GM18499 (cell line): ENCODE results near the gene GARIN5B.
"Not testable (repeated sequence)": the region's sequence is repeated elsewhere in the genome, so short reads cannot be mapped to it uniquely, and the experiment has no call there.

Experiments
- ATAC-seq: cut with Tn5 transposase; IDR thresholded peaks from one replicate; pipeline ENCODE4 v1.9.1; 2021; ENCODE audit warnings: moderate number of reproducible peaks; ENCODE audit not compliant: insufficient read depth, unreplicated experiment

The GARIN5B gene

DNA sequence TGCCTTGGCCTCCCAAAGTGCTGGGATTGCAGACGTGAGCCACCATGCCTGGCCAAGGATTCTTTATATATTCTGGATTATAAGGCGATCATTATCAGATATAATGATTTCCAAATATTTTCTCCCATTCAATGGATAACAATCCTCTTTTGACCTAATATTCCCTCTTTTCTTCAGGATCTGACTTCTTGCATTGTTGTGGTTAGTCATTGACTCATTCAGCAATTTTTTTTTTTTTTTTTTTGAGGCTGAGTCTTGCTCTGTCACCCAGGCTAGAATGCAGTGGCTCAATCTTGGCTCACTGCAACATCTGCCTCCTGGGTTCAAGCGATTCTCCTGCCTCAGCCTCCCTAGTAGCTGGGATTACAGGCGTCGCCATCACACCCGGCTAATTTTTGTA is 33.3 kb downstream of the GARIN5B start:
- not testable (repeated sequence) for ATAC-seq

DNA sequence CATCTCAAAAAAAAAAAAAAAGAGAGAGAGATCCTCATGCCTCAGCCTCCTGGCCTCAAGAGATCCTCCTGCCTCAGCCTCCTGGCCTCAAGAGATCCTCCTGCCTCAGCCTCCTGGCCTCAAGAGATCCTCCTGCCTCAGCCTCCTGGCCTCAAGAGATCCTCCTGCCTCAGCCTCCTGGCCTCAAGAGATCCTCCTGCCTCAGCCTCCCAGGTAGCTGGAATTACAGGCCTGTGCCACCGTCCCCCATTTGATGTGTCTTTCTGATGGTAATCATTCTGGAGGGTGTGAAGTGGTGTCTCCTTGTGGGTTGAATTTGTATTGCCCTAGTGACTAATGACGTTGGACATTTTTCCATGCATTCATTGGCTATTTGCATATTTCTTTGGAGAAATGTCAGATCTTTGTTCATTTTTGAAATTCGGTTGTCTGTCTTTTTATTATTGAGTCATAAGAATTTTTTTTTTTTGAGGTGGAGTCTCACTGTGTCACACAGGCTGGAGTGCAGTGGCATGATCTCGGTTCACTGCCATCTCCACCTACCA is 34.2 kb downstream of the GARIN5B start:
- ATAC-seq, result not testable (repeated sequence)

DNA sequence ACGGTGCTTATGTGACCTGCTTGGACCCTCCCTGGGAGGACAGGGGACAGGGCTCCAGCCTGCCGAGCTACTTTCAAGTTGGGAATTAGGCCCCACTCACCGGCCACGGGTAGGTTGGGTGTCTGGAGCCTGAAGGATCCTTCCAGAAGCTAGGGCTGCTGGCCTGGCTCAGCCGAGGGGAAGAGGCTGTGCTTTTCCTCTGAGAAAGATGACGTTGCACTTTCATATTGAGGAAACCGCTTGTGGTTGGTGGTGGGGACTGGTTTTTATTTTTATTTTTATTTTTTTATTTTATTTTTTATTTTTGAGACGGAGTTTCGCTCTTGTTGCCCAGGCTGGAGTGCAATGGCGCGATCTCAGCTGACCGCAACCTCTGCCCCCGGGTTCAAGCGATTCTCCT is 37.9 kb downstream of the GARIN5B start, which contains the start of gene TMEM150B:
TSS of gene TMEM150B (minus strand) at position 170 of the 400 bp plus-strand sequence. CDS start 4,305 bp downstream, outside the sequence.
- no peak for ATAC-seq

DNA sequence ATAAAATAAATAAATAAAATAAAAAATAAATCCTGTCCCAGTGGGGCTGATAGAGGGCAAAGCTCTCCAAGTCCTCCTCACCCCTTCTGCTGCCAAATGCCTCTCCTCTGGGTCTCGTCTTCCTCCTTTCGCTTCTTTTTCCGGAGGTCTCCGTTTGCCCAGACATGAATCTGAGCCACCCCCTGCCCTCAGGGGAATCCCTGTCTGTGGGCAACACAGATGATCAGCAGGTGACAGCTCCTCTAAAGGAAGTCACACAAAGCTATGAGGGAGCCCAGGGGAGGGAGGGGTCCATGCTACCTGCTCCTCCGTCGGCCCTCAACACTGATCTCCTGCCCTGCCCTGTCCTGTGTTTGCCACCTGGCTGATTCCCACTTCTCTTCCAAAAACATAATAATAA is 38.4 kb downstream of the GARIN5B start:
- ATAC-seq, result no peak

DNA sequence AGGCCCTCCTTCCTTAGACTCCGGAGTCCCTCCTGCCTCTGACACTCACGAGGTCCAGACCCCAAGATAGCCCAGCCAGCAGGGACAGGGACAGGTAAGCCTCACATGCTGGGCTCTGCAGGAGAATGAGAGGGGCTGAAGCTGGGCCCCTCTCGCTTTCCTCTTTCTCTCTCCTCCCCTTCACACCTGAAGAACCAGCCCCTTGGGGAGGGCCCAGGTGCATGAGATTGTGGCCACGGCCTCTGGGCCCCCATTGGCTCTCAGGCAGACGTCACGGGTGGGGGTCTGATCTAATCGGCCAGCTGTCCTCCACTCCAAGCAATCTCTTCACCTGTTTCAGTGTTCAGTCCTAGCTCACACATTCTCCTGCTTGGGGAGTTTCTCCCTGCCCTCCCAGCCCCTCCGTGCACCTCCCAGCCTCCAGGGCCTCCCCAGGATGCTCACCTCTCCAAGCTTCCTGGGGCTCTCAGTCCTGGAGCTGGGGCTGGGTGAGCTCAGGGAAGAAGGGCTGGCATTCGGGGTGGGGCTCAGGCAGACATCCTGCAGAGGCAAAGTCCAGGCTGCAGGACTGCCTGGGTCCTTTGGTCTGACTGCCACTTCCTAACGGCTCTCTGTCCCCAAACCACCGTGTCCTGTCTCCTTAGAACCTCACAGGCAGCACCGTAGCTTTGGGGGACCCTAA is 40.7 kb downstream of the GARIN5B start:
- no peak for ATAC-seq

DNA sequence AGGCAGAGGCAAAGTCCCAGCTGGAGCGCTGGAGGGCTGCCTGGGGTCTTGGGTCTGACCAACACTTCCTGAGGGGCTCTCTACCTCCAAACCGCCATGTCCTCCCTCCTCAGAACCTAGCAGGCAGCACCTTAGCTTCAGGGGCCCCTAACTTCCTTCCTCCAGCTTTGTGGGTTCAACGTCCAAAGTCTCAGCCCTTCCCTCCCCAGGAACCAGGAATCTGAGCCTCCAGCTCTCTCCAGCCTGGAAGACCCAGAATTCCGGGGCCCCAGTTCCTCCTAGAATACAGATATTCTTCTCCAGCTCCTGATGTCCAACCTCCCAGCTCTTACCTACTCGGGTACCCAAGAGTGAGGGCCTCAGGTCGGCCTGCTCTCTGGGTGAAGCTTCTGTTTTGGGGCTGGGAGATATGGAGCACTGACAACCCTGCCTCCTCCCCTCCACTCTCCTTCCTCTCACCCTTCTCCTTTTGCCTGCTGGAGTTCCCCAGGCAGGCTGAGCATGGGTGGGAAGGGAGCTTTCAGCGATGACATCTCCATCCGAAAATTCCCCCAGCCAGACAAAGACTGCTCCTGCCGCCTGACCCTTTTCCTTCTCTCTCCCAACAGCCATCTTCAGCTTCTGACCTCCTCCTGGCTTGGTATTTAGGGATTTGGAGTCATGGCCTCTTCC is 41.5 kb downstream of the GARIN5B start:
- no peak for ATAC-seq

DNA sequence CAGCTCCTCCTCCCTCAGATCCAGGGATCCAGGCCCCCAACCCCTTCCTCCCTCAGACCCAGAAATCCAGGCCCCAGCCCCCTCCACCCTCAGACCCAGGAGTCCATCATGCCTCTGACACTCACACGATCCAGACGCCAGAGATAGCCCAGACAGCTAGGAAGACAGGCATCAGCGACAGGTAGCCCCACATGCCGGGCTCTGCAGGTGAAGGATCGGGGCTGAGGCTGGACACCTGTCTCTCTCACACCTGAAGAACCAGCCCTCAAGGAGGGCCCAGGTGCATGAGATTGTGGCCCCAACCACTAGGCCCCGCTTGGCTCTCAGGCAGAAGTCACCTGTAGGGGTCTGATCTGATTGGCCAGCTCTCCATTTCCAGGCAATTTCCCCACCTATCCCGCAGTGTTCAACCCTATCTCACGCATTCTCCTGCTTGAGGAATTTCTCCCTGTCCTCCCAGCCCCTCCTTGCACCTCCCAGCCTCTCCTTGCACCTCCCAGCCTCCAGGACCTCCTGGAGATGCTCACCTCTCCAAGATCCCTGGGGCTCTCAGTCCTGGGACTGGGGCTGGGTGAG is 42.1 kb downstream of the GARIN5B start:
- no peak for ATAC-seq

DNA sequence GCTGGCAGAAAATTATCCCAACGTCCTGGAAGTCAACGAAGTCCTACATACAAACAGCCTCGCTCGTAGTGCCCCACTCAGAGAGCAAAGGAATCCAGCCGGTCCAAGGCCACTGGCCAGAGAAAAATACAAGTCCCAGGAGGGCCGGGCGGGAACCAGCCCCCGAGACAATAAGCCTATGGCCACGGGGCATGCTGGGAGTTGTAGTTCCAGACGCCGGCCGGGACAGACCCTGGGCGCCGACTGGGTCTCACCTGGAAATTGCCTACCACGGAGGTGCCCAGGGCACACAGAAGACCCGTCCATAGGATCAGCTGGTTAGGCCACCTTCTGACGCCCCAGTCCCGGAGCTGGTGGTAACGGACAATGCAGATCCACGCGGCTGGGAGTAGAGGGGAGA is 43.3 kb downstream of the GARIN5B start:
- ATAC-seq, result no peak

DNA sequence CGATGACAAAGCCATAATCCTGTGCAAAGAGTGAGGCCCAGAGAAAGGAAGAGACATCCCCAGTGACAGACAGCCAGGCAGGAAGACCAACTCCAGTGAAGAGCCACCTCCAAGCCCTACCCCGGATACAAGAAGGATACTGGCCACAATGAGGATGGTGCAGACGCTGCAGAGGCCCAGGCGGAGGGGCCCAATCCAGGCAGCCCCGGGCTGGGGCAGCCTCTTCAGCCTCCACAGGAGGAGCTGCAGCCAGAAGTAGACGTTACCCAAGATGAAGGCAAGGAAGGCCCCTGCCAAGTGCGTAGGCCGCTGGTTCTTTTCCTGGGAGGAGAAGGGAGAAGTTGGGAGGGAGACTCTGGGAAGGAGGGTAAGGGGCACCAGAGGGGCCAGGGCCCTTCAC is 46.4 kb downstream of the GARIN5B start:
- no peak for ATAC-seq

DNA sequence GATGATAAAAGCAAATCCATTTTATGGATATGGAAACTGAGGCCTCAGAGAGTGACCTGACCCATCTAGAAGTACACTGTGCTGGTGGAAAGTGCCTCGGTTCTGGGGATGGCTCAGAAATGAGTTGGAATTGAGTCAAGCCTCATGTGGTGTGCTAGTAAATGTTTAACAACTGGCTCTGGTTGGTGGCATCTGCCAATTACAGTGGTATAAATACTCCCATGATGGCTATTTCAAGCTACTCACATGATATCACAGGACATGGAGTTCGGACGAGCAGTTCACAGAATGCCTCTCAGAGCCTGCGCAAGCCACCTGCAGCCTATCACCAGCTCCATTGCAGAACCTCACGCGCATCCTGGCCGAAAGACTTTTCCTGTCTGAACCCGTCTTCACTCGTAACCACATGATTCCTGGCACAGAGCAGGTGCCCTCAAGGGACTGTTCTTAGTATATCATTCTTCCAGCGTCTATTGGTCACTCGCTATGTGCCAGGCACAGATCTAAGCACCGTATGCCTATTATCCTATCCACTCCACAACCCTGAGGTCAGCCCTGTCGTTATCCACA is 47.0 kb downstream of the GARIN5B start:
- no peak for ATAC-seq

DNA sequence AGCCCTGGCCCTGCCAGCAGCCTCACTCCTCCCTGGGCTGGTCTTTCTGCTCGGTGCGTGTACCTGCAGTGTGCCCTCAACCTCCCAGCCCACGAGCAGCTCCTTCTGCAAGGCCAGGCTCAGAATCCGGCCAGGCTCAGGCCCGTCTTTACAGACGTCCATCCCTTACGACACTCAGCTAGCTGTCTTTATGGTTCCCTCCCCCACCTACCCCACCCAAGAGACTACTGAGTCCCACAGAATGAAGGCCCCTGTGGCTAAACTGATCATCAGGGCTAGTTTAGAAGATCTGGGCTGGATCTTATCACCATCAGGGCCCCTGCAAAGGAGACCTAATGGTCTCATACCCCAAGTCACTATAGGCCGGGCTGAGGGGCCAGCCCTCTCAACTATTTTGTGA is 48.7 kb downstream of the GARIN5B start:
- no peak for ATAC-seq

DNA sequence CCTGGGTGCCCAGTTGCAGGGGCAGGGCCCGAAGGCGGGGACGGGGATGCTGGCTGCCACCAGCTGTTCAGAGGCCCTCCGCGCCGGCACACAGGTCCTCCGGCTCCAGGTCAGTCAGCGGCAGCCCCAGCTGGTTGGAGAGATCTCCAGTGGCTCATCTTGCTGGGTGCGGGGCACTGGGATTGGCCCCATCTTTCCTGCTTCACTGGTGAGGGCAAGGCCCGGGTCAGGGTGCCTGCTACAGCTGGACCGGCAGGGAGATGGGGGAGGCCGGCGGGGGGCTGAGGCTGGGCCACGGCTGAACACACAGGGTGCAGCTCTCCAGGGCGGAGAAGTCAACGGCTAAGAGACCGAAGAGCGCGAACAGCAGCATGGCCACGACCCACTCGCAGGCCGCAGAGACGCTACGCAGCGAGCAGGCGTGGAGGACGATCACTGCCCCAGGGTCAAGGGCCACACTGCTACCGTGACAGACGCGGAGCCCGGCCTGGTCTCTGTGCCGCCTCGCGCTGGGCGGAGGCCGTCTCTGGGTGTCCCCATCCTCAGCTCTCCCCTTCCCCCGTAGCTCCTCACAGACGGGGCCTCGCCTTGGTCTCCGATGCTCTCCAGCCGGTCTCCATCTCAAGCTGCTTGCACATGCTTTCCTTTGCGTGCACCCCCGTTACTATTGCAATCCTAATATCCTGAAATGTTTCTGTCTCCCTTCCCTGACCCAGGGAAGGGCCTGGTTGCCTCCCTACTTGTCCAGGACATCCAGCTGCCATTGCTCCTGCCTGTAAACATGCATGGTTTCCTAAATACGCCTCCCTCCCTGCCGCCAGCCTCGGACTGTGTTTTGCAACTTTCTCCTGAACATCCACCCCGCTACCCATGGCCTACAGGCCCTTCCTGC is 50.2 kb downstream of the GARIN5B start:
- no peak for ATAC-seq

DNA sequence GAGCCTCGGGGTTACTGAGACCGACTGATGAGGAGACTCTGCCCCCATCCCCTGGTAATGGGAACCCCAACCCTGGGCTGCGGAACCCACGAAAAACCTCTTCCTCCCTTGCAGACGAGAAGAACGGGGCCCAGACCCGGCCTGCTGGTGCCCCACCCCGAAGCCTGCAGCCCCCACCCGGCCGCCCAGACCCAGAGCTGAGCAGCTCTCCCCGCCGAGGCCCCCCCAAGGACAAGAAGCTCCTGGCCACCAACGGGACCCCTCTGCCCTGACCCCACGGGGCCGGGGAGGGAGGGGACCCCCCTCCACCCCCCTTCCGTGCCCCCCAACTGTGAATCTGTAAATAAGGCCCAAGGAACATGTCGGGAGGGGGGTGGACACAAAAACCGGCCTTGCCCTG is 51.3 kb downstream of the GARIN5B start:
- ATAC-seq, result no peak

DNA sequence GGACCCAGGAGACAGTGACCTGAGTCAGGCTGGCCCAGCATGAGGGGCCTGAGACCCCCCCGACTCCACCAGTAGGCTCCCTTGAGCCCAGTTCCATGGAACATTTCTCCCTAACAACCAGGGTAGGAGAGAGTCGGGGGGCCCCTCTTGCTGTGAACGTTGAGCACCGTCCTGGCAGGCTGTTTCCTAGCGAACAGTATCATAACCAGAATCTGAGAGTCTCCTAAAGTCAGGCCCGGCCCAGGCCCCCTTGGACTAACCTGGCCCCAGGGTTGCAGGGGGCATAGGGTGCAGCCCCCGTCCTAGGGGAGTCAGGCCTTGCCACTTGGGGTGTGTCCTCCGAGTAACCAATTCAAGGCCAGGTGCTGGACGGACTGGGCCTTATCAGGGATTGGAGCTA is 51.7 kb downstream of the GARIN5B start:
- no peak for ATAC-seq

DNA sequence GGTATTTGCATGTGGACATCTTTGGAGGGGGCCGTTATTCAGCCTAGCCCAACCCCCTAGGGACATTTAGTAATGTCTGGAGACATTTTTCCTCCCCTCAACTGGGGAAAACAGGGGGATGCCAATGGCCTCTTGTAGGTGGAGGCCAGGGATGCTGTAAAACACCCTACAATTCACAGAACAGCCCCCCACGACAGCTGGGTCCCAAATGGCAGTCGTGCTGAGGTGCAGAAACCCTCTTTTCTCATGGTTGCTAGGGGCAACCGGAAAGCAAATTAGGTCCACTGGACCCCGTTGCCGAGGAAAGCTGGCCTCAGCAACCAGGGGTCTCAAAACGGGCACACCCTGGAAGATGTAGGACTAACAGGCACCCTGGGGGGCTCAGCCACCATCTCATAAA is 52.6 kb downstream of the GARIN5B start:
- ATAC-seq, result no peak

DNA sequence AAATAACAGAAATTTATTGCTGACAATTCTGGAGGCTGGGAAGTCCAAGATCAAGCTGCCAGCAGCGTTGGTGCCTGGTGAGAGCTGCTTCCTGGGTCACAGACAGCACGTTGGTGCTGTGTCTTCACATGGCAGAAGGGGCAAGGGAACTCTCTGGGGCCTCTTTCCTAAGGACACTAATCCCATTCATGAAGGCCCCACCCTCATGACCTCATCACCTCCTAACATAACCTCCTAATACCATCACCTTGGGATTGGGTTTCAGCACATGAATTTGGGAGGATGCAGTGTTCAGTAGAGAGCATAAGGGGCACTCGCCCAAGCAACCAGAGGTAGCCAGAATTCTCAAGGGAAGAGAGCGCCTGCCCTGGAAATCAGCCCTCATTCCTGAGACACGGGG is 53.6 kb downstream of the GARIN5B start:
- no peak for ATAC-seq

DNA sequence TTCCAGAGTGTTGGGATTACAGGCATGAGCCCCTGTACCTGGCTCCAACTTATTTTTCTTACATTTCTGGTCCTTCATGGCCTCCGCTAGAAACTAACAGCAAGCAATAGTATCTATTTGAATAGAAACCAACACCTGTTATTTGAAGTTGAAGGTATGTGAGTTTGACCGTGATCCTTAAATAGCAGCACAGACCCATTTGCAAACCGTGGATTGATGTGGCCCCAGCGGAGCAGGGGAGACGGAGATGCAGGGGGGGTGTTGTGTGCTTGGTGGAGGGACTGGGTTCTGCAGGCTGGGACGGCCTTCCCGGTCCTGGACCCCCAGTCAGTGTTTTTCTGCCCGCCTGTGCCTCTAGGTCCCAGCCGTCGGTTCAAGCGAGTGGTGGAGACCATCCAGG is 54.8 kb downstream of the GARIN5B start:
- no peak for ATAC-seq

DNA sequence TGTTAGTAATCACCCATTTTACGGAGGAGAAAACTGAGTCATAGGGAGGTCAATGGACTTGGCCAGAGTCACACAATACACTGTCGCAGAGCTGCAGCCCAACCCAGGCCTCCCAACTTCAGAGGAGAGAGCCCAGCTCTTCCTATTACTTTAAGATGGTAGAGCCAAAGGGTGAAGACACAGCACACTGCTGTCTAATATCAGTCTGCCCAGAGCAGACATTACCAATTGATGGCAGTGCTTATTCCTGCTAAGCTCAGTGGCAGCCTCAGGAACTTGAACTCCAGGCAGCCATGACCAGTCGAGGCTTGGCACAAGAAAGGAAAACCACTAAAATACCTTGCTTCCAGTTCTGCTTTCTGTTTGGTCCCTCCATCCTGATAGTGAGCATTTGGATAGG is 56.3 kb downstream of the GARIN5B start:
- no peak for ATAC-seq

DNA sequence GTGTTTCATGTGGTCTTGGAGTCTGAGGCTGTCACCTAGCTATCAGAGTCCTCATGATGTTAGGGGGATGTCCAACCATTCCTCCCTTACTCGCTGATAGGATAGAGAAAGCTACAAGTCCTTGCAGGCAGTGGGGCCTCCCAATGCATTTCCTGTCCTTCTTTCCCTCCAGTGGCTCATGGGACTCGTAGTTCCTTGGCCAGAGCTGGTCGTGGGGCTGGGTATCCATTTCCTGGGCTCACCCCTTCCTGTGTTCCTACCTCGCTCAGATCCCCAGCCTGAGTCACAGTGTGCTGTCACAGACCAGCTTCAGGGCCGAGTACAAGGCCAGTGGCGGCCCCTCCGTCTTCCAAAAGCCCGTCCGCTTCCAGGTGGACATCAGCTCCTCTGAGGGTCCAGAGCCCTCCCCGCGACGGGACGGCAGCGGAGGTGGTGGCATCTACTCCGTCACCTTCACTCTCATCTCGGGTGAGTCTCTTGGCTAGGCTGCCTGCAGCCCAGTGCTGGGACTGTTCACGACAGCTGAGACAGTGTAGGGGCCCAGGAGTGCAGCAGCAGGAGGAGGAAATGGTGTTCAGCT is 57.0 kb downstream of the GARIN5B start:
- ATAC-seq, result no peak

DNA sequence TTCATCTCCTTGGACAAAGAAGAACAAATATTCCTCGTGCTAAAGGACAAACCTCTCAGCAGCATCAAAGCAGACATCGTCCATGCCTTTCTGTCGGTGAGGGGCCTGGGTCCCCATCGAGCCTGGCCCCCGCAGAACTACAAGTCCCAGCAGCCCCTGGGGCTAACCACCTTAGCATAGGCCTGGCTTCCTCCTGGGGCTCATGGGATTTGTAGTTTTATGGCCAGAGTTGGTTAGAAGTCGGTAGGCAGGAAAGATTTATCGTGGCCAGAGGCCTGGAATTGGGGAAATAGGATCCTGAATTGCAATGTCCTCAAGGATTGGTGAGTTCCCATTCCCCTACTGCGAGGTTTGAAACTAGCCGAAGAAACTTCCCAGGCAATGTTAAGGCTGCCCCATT is 57.6 kb downstream of the GARIN5B start:
- no peak for ATAC-seq
